Measurements from ENCODE around the gene ATP2A1. TPM values are rescaled to one million over a fixed set of nuclear protein-coding genes. Genes with fewer than 3 reads are reported as not detected.

Gene ATP2A1
- total and polyA plus RNA-seq, 2 of the 8 experiments (the other 6 are each of a cell fraction or from before 2014, with no cell fraction given), result 1.7 to 2.4 TPM

DNA sequence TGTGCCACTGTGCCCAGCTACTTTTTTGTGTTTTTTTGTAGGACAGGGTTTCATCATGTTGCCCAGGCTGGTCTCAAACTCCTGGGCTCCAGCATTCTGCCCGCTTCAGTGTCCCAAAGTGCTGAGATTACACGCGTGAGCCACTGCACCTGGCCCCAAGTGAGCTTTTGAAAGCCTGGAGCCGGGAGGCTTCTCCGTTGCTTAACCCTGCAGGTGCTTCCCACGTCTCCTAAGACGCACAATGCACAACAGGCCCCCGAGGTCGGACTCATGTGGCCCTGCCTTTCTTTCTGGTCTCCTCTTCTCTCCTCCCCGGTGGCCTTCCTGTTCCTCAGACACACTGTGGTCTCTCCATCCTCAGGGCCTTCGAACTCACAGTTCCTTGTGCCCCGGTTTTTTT, 34.3 kb downstream of the ATP2A1 start:
- Histone ChIP-seq H3K14ac (ENCODE audit: insufficient read length) (no peak overlapping the region), H3K56ac (replicated peaks; ENCODE audit: insufficient read length, low read depth, low read length) (no peak overlapping the region), H3K27ac (ENCODE audit: low read depth, low read length) (no peak overlapping the region), H2BK15ac (ENCODE audit: low read length) (no peak overlapping the region), H3K9me3 (ENCODE audit: insufficient read depth in 2 of 2, low read depth in 1 of 2, low read length in 1 of 2) (no peaks in the 10 kb centered on the region), H2AK5ac (ENCODE audit: low read depth, low read length) (no peak overlapping the region), H2BK20ac (ENCODE audit: low read length) (no peak overlapping the region), H3K4me3 (ENCODE audit: extremely low read depth in 1 of 4, insufficient read depth in 2 of 4, low read depth in 3 of 4, low read length in 4 of 4) (no peak overlapping the region), H3K18ac (ENCODE audit: extremely low read depth, low read length) (no peak overlapping the region), H3K4me1 (replicated peaks in 1 of 4; ENCODE audit: control insufficient read depth in 3 of 4, insufficient read depth in 4 of 4, low read length in 3 of 4) (no peaks in the 10 kb centered on the region), H3K23ac (ENCODE audit: insufficient read length) (no peak overlapping the region), H3K9ac (replicated peaks in 1 of 4; ENCODE audit: extremely low read depth in 1 of 4, low read depth in 3 of 4, low read length in 3 of 4) (no peak overlapping the region; a peak in 1 of 7 replicates), H4K5ac (ENCODE audit: insufficient read length, low read depth, low read length) (no peak overlapping the region), H2AFZ (ENCODE audit: low read length) (no peak overlapping the region), H2BK120ac (replicated peaks; ENCODE audit: low read depth, low read length) (no peak overlapping the region), H3K79me1 (ENCODE audit: low read depth, low read length) (no peaks in the 10 kb centered on the region), H2BK12ac (ENCODE audit: low read depth, low read length) (no peak overlapping the region), H3K36me3 (ENCODE audit: control insufficient read depth in 2 of 4, insufficient read depth in 4 of 4, low read length in 3 of 4) (peaks cover 0 to 8% (median 3%) of the 10 kb centered on the region in 4 experiments; a peak in 2 of 8 replicates), H2BK5ac (ENCODE audit: low read depth, low read length) (no peak overlapping the region), H4K20me1 (replicated peaks in 1 of 2; ENCODE audit: control insufficient read depth in 1 of 2, insufficient read depth in 2 of 2, low read length in 2 of 2) (peaks cover 0 to 2% of the 10 kb centered on the region in 2 experiments), H4K91ac (replicated peaks; ENCODE audit: insufficient read length, low read length) (no peak overlapping the region), H3K4me2 (ENCODE audit: insufficient read depth in 1 of 2, low read depth in 2 of 2, low read length in 2 of 2) (no peak overlapping the region), H3K79me2 (ENCODE audit: control insufficient read depth in 1 of 2, insufficient read depth in 2 of 2, low read length in 2 of 2) (no peaks in the 10 kb centered on the region), H4K8ac (ENCODE audit: extremely low read depth, insufficient read depth, low read length) (no peak overlapping the region), H3K23me2 (ENCODE audit: low read depth, low read length) (no peaks in the 10 kb centered on the region), H3K4ac (replicated peaks; ENCODE audit: insufficient read length, low read depth, low read length) (no peak overlapping the region), H3K27me3 (replicated peaks in 1 of 4; ENCODE audit: control insufficient read depth in 3 of 4, extremely low read depth in 1 of 4, insufficient read depth in 3 of 4, low read length in 3 of 4) (no peaks in the 10 kb centered on the region)
- DNase-seq (ENCODE audit: low read depth in 1 of 2, low spot score in 2 of 2) (no peak), FAIRE-seq (no peak)
- CTCF ChIA-PET (ENCODE audit: partially characterized antibody), result interaction anchor here (0.7 to 1.2 kb wide), 3 partner anchors 9 to 43 kb away, joined by 3 to 4 read pairs (median 3); no protein-coding TSS in a partner anchor
- POLR2A ChIA-PET (ENCODE audit: partially characterized antibody), result interaction anchor here (0.9 to 2.3 kb wide), 3 partner anchors 28 to 50 kb away, joined by 3 to 6 read pairs (median 3); partner anchors contain the start of gene SH2B1
- 90% methylated on average over 12 of the region's 12 CpGs; no CpG with 5 or more reads in 1 of the 2 experiments for WGBS, 2 experiments (ENCODE audit: extremely low coverage in 1 of 2, insufficient coverage in 1 of 2, insufficient read length in 1 of 2, insufficient replicate concordance in 2 of 2, low coverage in 1 of 2, low lambda C conversion rate in 2 of 2, missing lambda C conversion rate in 1 of 2)
- TF ChIP-seq SUZ12 (IDR thresholded peaks at IDR 0.05; ENCODE audit: low read length) (no peak), TEAD4 (IDR thresholded peaks at IDR 0.05; ENCODE audit: low read depth, low read length) (no peak)

All from H1 (cell line).